DND-41 (cell line): ENCODE measurements around the gene CD300A.

Experiments
- EZH2 ChIP-seq: IDR thresholded peaks from 3 replicates; pipeline ENCODE4 v1.6.1; 2012; ENCODE audit warnings: borderline replicate concordance, low read depth, mild to moderate bottlenecking, moderate library complexity, low read length, inconsistent platforms; ENCODE audit not compliant: severe bottlenecking
- TF ChIP-seq, protein P1 (sequence below): IDR thresholded peaks from 2 replicates; pipeline ENCODE4 v1.5.1; 2012; ENCODE audit warnings: borderline replicate concordance, low read length, moderate library complexity, mild to moderate bottlenecking; ENCODE audit not compliant: poor library complexity, severe bottlenecking; ENCODE audit errors: extremely low read depth

DNA sequence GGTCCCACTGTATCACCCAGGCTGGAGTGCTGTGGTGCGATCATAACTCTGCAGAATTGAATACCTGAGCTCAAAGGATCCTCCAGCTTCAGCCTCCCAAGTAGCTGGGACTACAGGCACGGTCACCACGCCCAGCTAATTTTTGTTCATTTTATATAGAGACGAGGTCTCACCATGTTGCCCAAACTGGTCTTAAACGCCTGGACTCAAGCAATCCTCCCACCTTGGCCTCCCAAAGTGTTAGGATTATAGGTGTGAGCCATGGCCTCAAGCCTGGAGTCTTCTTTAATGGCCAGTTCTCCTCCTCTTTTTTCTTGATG, 64.4 kb downstream of the CD300A start:
- TF ChIP-seq, protein P1, sequence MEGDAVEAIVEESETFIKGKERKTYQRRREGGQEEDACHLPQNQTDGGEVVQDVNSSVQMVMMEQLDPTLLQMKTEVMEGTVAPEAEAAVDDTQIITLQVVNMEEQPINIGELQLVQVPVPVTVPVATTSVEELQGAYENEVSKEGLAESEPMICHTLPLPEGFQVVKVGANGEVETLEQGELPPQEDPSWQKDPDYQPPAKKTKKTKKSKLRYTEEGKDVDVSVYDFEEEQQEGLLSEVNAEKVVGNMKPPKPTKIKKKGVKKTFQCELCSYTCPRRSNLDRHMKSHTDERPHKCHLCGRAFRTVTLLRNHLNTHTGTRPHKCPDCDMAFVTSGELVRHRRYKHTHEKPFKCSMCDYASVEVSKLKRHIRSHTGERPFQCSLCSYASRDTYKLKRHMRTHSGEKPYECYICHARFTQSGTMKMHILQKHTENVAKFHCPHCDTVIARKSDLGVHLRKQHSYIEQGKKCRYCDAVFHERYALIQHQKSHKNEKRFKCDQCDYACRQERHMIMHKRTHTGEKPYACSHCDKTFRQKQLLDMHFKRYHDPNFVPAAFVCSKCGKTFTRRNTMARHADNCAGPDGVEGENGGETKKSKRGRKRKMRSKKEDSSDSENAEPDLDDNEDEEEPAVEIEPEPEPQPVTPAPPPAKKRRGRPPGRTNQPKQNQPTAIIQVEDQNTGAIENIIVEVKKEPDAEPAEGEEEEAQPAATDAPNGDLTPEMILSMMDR = no peak
- no peak for TF ChIP-seq EZH2
